ENCODE measurements around the gene ADGRB3.

DNA sequence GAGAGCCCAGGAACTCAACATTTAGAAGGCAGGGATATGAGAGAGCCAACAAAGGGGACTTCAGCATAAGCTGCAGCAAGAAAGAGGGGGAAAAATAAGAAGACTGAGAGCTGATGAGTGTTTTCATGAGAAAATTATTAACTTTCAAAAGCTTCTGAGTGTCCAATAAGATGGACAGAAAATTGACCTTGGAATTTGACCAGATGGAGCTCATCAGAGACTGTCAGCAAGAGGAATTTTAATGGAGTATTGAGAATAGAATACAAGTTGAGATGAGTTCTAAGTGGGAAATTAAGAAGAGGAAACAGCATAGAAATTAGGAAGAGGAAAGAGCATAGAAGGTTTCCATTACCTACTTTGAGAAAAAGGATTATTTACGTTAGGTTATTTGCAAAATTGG lies 733.5 kb downstream of the ADGRB3 start:
- TF ChIP-seq EZH2 (IDR thresholded peaks at IDR 0.05; ENCODE audit: insufficient read depth, poor library complexity, severe bottlenecking) (no peak), EZH2phosphoT487 (IDR thresholded peaks at IDR 0.05; ENCODE audit: insufficient read depth, low read depth) (no peak)
